Endothelial cell of umbilical vein (primary cell): ENCODE data around the gene REPIN1. TPM values are rescaled to one million over a fixed set of nuclear protein-coding genes. Genes with fewer than 3 reads are reported as not detected.

Source experiments
- BruUV-seq: library from RNA; stranded (reverse); fragments of 400-500 nt; replicated peaks from 2 replicates; lab custom pipeline; 2021; lab: Mats Ljungman, UMichigan
- CTCF ChIA-PET: fragments of 300-600, 350-600 bp; sonication (Branson Sonifier 250); formaldehyde crosslinking; loops from one replicate; lab custom pipeline; 2021; ENCODE audit warnings: antibody characterized with exemption, inconsistent platforms; lab: Charles Lee
- POLR2A ChIA-PET: fragments of 300-600, 350-600 bp; sonication (Branson Sonifier 250); formaldehyde crosslinking; loops from one replicate; lab custom pipeline; 2021; ENCODE audit warnings: antibody characterized with exemption, inconsistent platforms; lab: Charles Lee
- DNase-seq: peaks from one replicate; pipeline ENCODE4 v3.0.0-alpha.2; 2011; ENCODE audit warnings: low read depth, low spot score
- FAIRE-seq: peaks from 2 replicates; lab custom pipeline; 2011; peaks lifted over from hg19 to GRCh38; lab: Jason Lieb, UNC
- H2AFZ ChIP-seq: 2 replicates; pipeline ENCODE4 v1.6.0; 2012; ENCODE audit warnings: low read depth, low read length, control low read depth, inconsistent platforms
- H3K27ac ChIP-seq: 2 replicates; pipeline ENCODE4 v1.5.1; 2011; ENCODE audit warnings: low read depth, mild to moderate bottlenecking, control low read depth, low read length, moderate library complexity; ENCODE audit not compliant: insufficient read depth
- H3K27me3 ChIP-seq, 2 experiments: 2 replicates each; pipeline versions ENCODE4 v1.6.0 to v1.6.1; 2011; ENCODE audit warnings: low read length in 2 of 2, mixed read lengths in 1 of 2; ENCODE audit not compliant: control insufficient read depth in 2 of 2, insufficient read depth in 2 of 2
- H3K36me3 ChIP-seq, 2 experiments: 2 replicates in 1 of 2; 3 replicates in 1 of 2; pipeline ENCODE4 v1.5.1; 2011; ENCODE audit warnings: low read length in 2 of 2, mild to moderate bottlenecking in 1 of 2, moderate library complexity in 1 of 2; ENCODE audit not compliant: control insufficient read depth in 2 of 2, insufficient read depth in 2 of 2; ENCODE audit errors: extremely low read depth in 1 of 2
- H3K4me1 ChIP-seq: 3 replicates; pipeline ENCODE4 v1.5.1; 2011; ENCODE audit warnings: mild to moderate bottlenecking, low read length; ENCODE audit not compliant: control insufficient read depth, insufficient read depth; ENCODE audit errors: extremely low read depth
- H3K4me2 ChIP-seq: 2 replicates; pipeline ENCODE4 v1.6.1; 2011; ENCODE audit warnings: low read length, control low read depth, mixed read lengths; ENCODE audit not compliant: insufficient read depth
- H3K4me3 ChIP-seq, 3 experiments: fragments of 200-600 bp in 1 of 3; sonication (generic), shearing (Covaris generic) in 1 of 3; replicated peaks in 1 of 3; 2 replicates each; pipeline ENCODE4 v1.5.1; 2011 to 2016; ENCODE audit warnings: control low read depth in 3 of 3, low read length in 3 of 3, mild to moderate bottlenecking in 2 of 3, inconsistent platforms in 1 of 3, low read depth in 1 of 3, moderate library complexity in 1 of 3; ENCODE audit not compliant: insufficient read depth in 1 of 3
- H3K79me2 ChIP-seq: 2 replicates; pipeline ENCODE4 v1.6.0; 2012; ENCODE audit warnings: low read length, inconsistent platforms; ENCODE audit not compliant: control insufficient read depth, insufficient read depth
- H3K9ac ChIP-seq: replicated peaks from 2 replicates; pipeline ENCODE3; 2011; ENCODE audit warnings: low read length, control low read depth; ENCODE audit not compliant: insufficient read depth; ENCODE audit errors: extremely low read depth
- H3K9me1 ChIP-seq: replicated peaks from 3 replicates; pipeline ENCODE4 v1.6.0; 2011; ENCODE audit warnings: mild to moderate bottlenecking, low read length; ENCODE audit not compliant: control insufficient read depth, insufficient read depth; ENCODE audit errors: extremely low read depth
- H3K9me3 ChIP-seq: replicated peaks from 2 replicates; pipeline ENCODE4 v1.5.1; 2012; ENCODE audit warnings: low read length, inconsistent platforms; ENCODE audit not compliant: control insufficient read depth, insufficient read depth
- H4K20me1 ChIP-seq: replicated peaks from 2 replicates; pipeline ENCODE3; 2011; ENCODE audit warnings: mild to moderate bottlenecking, low read length; ENCODE audit not compliant: control insufficient read depth, insufficient read depth; ENCODE audit errors: extremely low read depth
- EZH2 ChIP-seq: IDR thresholded peaks from 2 replicates; pipeline ENCODE4 v1.6.1; 2012; ENCODE audit warnings: borderline replicate concordance, low read depth, mild to moderate bottlenecking, moderate library complexity, low read length, inconsistent platforms; ENCODE audit not compliant: severe bottlenecking
- FOS ChIP-seq: IDR thresholded peaks from 2 replicates; pipeline ENCODE4 v1.6.1; 2011; ENCODE audit warnings: mild to moderate bottlenecking, low read length, moderate library complexity, borderline replicate concordance; ENCODE audit not compliant: insufficient read depth
- GATA2 ChIP-seq: IDR thresholded peaks from 2 replicates; pipeline ENCODE4 v1.7.0; 2011; ENCODE audit warnings: low read depth, mild to moderate bottlenecking, moderate library complexity, mixed read lengths, low read length; ENCODE audit not compliant: insufficient read length, insufficient read depth
- JUN ChIP-seq: IDR thresholded peaks from 2 replicates; pipeline ENCODE4 v1.6.1; 2011; ENCODE audit warnings: borderline replicate concordance, low read depth; ENCODE audit not compliant: insufficient read length, insufficient read depth
- MYC ChIP-seq: IDR thresholded peaks from one replicate; pipeline ENCODE4 v1.6.1; 2011; ENCODE audit warnings: mild to moderate bottlenecking, low read depth, low read length
- POLR2A ChIP-seq: IDR thresholded peaks from 2 replicates; pipeline ENCODE4 v1.6.1; 2012; ENCODE audit warnings: low read depth, mild to moderate bottlenecking, control low read depth, low read length
- POLR2AphosphoS5 ChIP-seq: IDR thresholded peaks from 2 replicates; pipeline ENCODE4 v1.6.1; 2012; ENCODE audit warnings: low read depth, mild to moderate bottlenecking, control low read depth, low read length, moderate library complexity; ENCODE audit not compliant: insufficient read depth
- dilution Hi-C: fragments of 300-500 bp; cut with MboI; formaldehyde crosslinking; loops from one replicate; pipeline ENCODE4 v1.15.0; 2019; ENCODE audit warnings: low sequenced_read_pairs; ENCODE audit not compliant: extremely low pct_ligation_motif_present
- intact Hi-C: fragments of 100-400 bp; cut with micrococcal nuclease; formaldehyde crosslinking; loops from one replicate; pipeline ENCODE4 v1.10.0; 2022
- polyA plus RNA-seq, 4 experiments: library from polyadenylated mRNA; depleted of rRNA in 3 of 4; stranded (reverse) in 3 of 4; unstranded in 1 of 4; fragments of >200 nt; gene quantifications; 2 replicates each; pipeline versions ENCODE4 v1.2.1 to v1.2.3, GENCODE V29; 2011 to 2012; ENCODE audit warnings: missing spikeins in 1 of 4
- total RNA-seq: library from RNA; stranded (reverse); gene quantifications from 2 replicates; pipeline ENCODE4 v1.2.3, GENCODE V29; 2021
- TF ChIP-seq, protein P1 (sequence below), 2 donors: IDR thresholded peaks; 1 replicate in 1 of 2; 2 replicates in 1 of 2; pipeline ENCODE4 v1.5.1; 2011; ENCODE audit warnings: low read length in 2 of 2, mild to moderate bottlenecking in 2 of 2, moderate library complexity in 2 of 2, control low read depth in 1 of 2, inconsistent platforms in 1 of 2, low read depth in 1 of 2; ENCODE audit not compliant: insufficient read depth in 1 of 2; ENCODE audit errors: extremely low read depth in 1 of 2
- TF ChIP-seq, protein P2 (sequence below): IDR thresholded peaks from 2 replicates; pipeline ENCODE4 v1.6.1; 2011; ENCODE audit not compliant: insufficient read depth, insufficient read length

The REPIN1 gene
- total and polyA plus RNA-seq, 2 donors (not counting 3 experiments of a cell fraction or from before 2014, with no cell fraction given): 108 to 140 TPM

DNA sequence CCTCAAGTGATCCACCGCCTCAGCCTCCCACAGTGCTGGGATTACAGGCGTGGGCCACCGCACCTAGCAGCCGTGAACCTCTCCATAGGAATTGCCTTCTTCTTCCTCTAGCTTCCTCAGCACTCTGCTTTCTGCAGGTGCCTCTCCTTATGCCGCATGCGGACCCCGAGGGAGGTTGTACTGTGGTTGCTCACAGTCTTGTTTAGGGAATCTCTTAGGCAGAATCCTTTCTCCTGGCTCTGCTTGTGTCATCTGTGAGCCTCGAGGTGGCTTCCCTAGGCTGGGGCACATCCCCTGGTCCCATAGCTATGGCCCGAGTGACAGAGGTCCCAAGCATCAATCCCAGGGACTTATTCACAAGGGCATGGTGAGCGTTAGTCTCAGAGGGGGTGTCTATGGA, 48.6 kb downstream of the REPIN1 start:
- H3K4me1 ChIP-seq: no peaks in the 10 kb centered on the region
- H3K27ac ChIP-seq: no peak overlapping the region
- BruUV-seq: no TSS peak
- H3K4me3 ChIP-seq: no peak overlapping the region
- H3K27me3 ChIP-seq: no peaks in the 10 kb centered on the region
- no peak for TF ChIP-seq EZH2
- TF ChIP-seq GATA2: no peak
- TF ChIP-seq MYC: no peak
- TF ChIP-seq FOS: no peak
- TF ChIP-seq POLR2A: no peak
- TF ChIP-seq, protein P1, sequence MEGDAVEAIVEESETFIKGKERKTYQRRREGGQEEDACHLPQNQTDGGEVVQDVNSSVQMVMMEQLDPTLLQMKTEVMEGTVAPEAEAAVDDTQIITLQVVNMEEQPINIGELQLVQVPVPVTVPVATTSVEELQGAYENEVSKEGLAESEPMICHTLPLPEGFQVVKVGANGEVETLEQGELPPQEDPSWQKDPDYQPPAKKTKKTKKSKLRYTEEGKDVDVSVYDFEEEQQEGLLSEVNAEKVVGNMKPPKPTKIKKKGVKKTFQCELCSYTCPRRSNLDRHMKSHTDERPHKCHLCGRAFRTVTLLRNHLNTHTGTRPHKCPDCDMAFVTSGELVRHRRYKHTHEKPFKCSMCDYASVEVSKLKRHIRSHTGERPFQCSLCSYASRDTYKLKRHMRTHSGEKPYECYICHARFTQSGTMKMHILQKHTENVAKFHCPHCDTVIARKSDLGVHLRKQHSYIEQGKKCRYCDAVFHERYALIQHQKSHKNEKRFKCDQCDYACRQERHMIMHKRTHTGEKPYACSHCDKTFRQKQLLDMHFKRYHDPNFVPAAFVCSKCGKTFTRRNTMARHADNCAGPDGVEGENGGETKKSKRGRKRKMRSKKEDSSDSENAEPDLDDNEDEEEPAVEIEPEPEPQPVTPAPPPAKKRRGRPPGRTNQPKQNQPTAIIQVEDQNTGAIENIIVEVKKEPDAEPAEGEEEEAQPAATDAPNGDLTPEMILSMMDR (IDR thresholded peaks at IDR 0.05; ENCODE audit: extremely low read depth in 1 of 2, insufficient read depth in 1 of 2, low read depth in 1 of 2, low read length in 2 of 2): no peak
- TF ChIP-seq POLR2AphosphoS5: no peak
- TF ChIP-seq, protein P2, sequence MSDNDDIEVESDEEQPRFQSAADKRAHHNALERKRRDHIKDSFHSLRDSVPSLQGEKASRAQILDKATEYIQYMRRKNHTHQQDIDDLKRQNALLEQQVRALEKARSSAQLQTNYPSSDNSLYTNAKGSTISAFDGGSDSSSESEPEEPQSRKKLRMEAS: no peak
- TF ChIP-seq JUN: no peak
- no peaks in the 10 kb centered on the region for H3K9me3 ChIP-seq
- no peaks in the 10 kb centered on the region for H3K79me2 ChIP-seq
- H3K4me2 ChIP-seq: no peak overlapping the region
- FAIRE-seq: no peak
- no peaks in the 10 kb centered on the region for H3K36me3 ChIP-seq
- DNase-seq: no peak
- POLR2A ChIA-PET: no interaction called here
- H2AFZ ChIP-seq: no peak overlapping the region
- no peaks in the 10 kb centered on the region for H3K9me1 ChIP-seq
- intact Hi-C loops: no loop called here
- no peaks in the 10 kb centered on the region for H4K20me1 ChIP-seq
- dilution Hi-C loops: no loop called here
- H3K9ac ChIP-seq: no peak overlapping the region
- CTCF ChIA-PET: interaction anchor here (0.8 to 1.6 kb wide), 6 partner anchors 32 to 337 kb away, joined by 3 to 4 read pairs (median 3); no protein-coding TSS in a partner anchor
